Endometrial microvascular endothelial cells (primary cell): ENCODE data around the gene TMEM39B. TPM values are rescaled to one million over a fixed set of nuclear protein-coding genes. Genes with fewer than 3 reads are reported as not detected.

Source experiments
- in situ Hi-C: cut with HindIII; loops from 2 replicates; pipeline ENCODE4 v1.10.0; 2017; ENCODE audit warnings: low sequenced_read_pairs, low pct_unique_long_range_greater_than_20kb; ENCODE audit errors: inconsistent ontology term
- total RNA-seq: library from RNA; depleted of rRNA; stranded (reverse); fragments of >200 nt; gene quantifications from one replicate; pipeline ENCODE4 v1.2.3, GENCODE V29; 2015; ENCODE audit errors: inconsistent ontology term

The TMEM39B gene
- 19.7 TPM for total RNA-seq

- in situ Hi-C loops: no loop called here
Observed at GRCh38 chr1:32072622-32073298, at the start of gene TMEM39B. Gene TMEM39B (plus strand): TSS chr1:32072939. CDS start chr1:32073048, 109 bp downstream.

GRCh38 chr1:32023351-32023750 lies 49.4 kb upstream of the TMEM39B start:
- in situ Hi-C loops: no loop called here

- in situ Hi-C loops: no loop called here
Observed at GRCh38 chr1:32025515-32025914, 47.2 kb upstream of the TMEM39B start.

GRCh38 chr1:32028746-32029145 lies 44.0 kb upstream of the TMEM39B start:
- in situ Hi-C loops: no loop called here

GRCh38 chr1:32031578-32032274 lies 41.0 kb upstream of the TMEM39B start:
- in situ Hi-C loops: no loop called here

GRCh38 chr1:32032275-32032615 lies 40.5 kb upstream of the TMEM39B start:
- in situ Hi-C loops: no loop called here

- in situ Hi-C loops: no loop called here
Observed at GRCh38 chr1:32035119-32035518, 37.6 kb upstream of the TMEM39B start.

GRCh38 chr1:32040711-32041110 lies 32.0 kb upstream of the TMEM39B start:
- in situ Hi-C loops: no loop called here

GRCh38 chr1:32042330-32042729 lies 30.4 kb upstream of the TMEM39B start:
- in situ Hi-C loops: no loop called here

- in situ Hi-C loops: no loop called here
Observed at GRCh38 chr1:32044234-32044633, 28.5 kb upstream of the TMEM39B start.

- in situ Hi-C loops: no loop called here
Observed at GRCh38 chr1:32045772-32046171, 27.0 kb upstream of the TMEM39B start.

GRCh38 chr1:32047701-32048100 lies 25.0 kb upstream of the TMEM39B start:
- in situ Hi-C loops: no loop called here

GRCh38 chr1:32048440-32048839 lies 24.3 kb upstream of the TMEM39B start:
- in situ Hi-C loops: no loop called here

GRCh38 chr1:32051706-32052105 lies 21.0 kb upstream of the TMEM39B start:
- in situ Hi-C loops: no loop called here

GRCh38 chr1:32052887-32053286 lies 19.9 kb upstream of the TMEM39B start:
- in situ Hi-C loops: no loop called here

- in situ Hi-C loops: no loop called here
Observed at GRCh38 chr1:32055416-32055815, 17.3 kb upstream of the TMEM39B start.

GRCh38 chr1:32056598-32056997 lies 16.1 kb upstream of the TMEM39B start:
- in situ Hi-C loops: no loop called here

- in situ Hi-C loops: no loop called here
Observed at GRCh38 chr1:32060914-32061313, 11.8 kb upstream of the TMEM39B start.

GRCh38 chr1:32062867-32063230 lies 9.9 kb upstream of the TMEM39B start:
- in situ Hi-C loops: no loop called here

- in situ Hi-C loops: no loop called here
Observed at GRCh38 chr1:32063261-32063681, 9.5 kb upstream of the TMEM39B start.
